Measurements from ENCODE around the gene ADAMTS18.
A peak's percentile ranks its signal among the peaks of the same experiment; 100 is the strongest.

The ADAMTS18 gene

GRCh38 chr16:77304134-77304533 is 130.7 kb downstream of the ADAMTS18 start:
- Histone ChIP-seq H3K27ac (ENCODE audit: low read depth, low read length) (no peak overlapping the region), H3K4me3 (ENCODE audit: low read depth, low read length) (no peak overlapping the region), H3K4me1 (ENCODE audit: control insufficient read depth, insufficient read depth, low read length) (peaks cover 9% of the 10 kb centered on the region; the same call in 1 of the 2 replicates), H3K36me3 (ENCODE audit: control insufficient read depth, insufficient read depth, low read length) (no peaks in the 10 kb centered on the region), H3K27me3 (ENCODE audit: control insufficient read depth, insufficient read depth, low read length) (no peaks in the 10 kb centered on the region), H3K9me3 (ENCODE audit: control insufficient read depth, insufficient read depth, low read depth, low read length) (no peaks in the 10 kb centered on the region), H3K9ac (ENCODE audit: low read length) (no peak overlapping the region)

GRCh38 chr16:77302674-77303073 is 132.2 kb downstream of the ADAMTS18 start:
- Histone ChIP-seq H3K4me1 (ENCODE audit: control insufficient read depth, insufficient read depth, low read length) (peaks cover 12% of the 10 kb centered on the region; the same call in 1 of the 2 replicates), H3K4me3 (ENCODE audit: low read depth, low read length) (no peak overlapping the region), H3K9ac (ENCODE audit: low read length) (no peak overlapping the region), H3K9me3 (ENCODE audit: control insufficient read depth, insufficient read depth, low read depth, low read length) (no peaks in the 10 kb centered on the region), H3K27me3 (ENCODE audit: control insufficient read depth, insufficient read depth, low read length) (no peaks in the 10 kb centered on the region), H3K27ac (ENCODE audit: low read depth, low read length) (no peak overlapping the region), H3K36me3 (ENCODE audit: control insufficient read depth, insufficient read depth, low read length) (no peaks in the 10 kb centered on the region)

DNA sequence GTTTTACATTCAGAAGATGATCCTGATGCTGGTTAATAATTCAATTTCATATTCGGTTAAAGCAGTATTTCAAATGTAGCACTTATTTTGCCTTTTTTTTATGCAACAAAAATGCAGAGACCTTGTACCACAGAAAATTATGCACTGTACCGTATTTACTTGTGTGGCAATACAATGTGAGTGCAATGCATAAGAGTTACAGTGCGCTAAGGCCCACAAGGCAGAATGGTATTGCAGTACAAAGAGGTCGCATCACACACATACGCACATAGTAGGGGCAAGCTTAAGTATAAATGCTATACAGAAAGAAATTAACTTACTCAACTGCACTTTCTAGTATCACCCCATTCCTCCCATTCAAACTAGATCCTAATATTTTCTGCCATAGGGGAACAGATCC is 132.6 kb downstream of the ADAMTS18 start:
- no peaks in the 10 kb centered on the region for H3K36me3 ChIP-seq (ENCODE audit: control insufficient read depth, insufficient read depth, low read length)
- no peaks in the 10 kb centered on the region for H3K9me3 ChIP-seq (ENCODE audit: control insufficient read depth, insufficient read depth, low read depth, low read length)
- H3K9ac ChIP-seq (ENCODE audit: low read length): no peak overlapping the region
- H3K4me3 ChIP-seq (ENCODE audit: low read depth, low read length): no peak overlapping the region
- peaks cover 7% of the 10 kb centered on the region; the same call in 1 of the 2 replicates for H3K4me1 ChIP-seq (ENCODE audit: control insufficient read depth, insufficient read depth, low read length)
- H3K27ac ChIP-seq (ENCODE audit: low read depth, low read length): no peak overlapping the region
- no peaks in the 10 kb centered on the region for H3K27me3 ChIP-seq (ENCODE audit: control insufficient read depth, insufficient read depth, low read length)

- Histone ChIP-seq H3K4me3 (ENCODE audit: low read depth, low read length) (no peak overlapping the region), H3K4me1 (ENCODE audit: control insufficient read depth, insufficient read depth, low read length) (peaks cover 4% of the 10 kb centered on the region; the same call in 1 of the 2 replicates), H3K9ac (ENCODE audit: low read length) (no peak overlapping the region), H3K27ac (ENCODE audit: low read depth, low read length) (no peak overlapping the region), H3K36me3 (ENCODE audit: control insufficient read depth, insufficient read depth, low read length) (no peaks in the 10 kb centered on the region), H3K9me3 (ENCODE audit: control insufficient read depth, insufficient read depth, low read depth, low read length) (no peaks in the 10 kb centered on the region), H3K27me3 (ENCODE audit: control insufficient read depth, insufficient read depth, low read length) (no peaks in the 10 kb centered on the region)
Measured at GRCh38 chr16:77300256-77300655, 134.6 kb downstream of the ADAMTS18 start.

DNA sequence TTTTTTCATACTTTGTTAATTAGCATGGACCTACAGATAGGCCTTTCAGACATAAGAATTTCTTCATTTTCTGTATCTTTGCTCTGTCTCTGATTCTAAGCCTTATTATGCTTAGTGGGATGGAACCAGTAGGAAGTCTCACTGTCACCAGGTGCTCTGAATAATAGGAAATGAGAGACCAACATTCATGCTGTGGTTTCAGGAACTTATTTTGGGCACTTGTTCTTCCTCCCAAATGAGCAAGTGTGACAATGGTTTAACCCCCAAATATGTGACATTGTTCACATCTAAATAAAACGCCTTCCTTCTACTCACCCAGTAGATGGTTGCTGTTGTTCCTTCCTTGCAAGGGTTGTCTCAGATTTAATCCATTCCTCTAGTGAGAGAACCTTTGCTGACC is 135.4 kb downstream of the ADAMTS18 start:
- Histone ChIP-seq H3K9ac (ENCODE audit: low read length) (no peak overlapping the region), H3K4me3 (ENCODE audit: low read depth, low read length) (no peak overlapping the region), H3K27ac (ENCODE audit: low read depth, low read length) (no peak overlapping the region), H3K27me3 (ENCODE audit: control insufficient read depth, insufficient read depth, low read length) (no peaks in the 10 kb centered on the region), H3K9me3 (ENCODE audit: control insufficient read depth, insufficient read depth, low read depth, low read length) (no peaks in the 10 kb centered on the region), H3K36me3 (ENCODE audit: control insufficient read depth, insufficient read depth, low read length) (no peaks in the 10 kb centered on the region), H3K4me1 (ENCODE audit: control insufficient read depth, insufficient read depth, low read length) (peaks cover 4% of the 10 kb centered on the region; the same call in 1 of the 2 replicates)

DNA sequence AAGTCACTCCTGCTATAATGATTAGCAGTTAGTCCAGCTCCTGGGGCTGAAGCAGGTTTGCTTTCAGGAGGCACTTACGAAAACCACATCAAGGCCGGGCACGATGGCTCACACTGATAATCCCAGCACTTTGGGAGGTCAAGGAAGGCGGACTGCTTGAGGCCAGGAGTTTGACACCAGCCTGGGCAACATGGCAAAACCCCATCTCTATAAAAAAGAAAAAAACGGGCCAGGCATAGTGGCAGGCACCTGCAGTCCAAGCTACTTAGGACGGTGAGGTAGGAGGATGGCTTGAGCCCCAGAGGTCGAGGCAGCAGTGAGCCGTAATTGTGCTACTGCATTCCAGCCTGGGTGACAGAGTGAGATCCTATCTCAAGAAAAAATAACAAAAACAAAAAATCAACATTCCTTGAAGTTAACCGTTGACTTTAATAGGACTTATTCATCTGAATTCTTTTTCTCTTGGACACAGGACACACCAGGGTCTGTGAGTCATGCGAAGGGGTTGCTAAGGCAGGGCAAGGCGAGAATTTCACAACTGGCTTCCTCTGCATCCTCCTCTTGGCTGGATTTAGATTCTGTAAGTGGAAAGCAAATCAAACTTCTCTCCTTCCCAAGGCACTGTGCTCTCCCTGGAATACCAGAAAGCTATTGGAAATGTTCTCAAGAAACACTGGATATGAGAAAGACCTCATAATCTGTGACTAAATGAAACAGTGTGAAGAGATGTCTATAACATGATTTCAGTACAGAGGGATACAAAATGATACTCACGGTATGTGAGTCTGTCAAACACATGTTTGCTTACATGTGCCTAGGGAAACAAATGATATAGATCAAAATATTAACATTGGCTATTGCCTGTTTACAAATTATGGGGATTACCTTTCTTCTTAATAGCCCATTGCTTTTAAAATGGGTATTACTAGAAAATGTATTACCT is 136.1 kb downstream of the ADAMTS18 start:
- H3K9ac ChIP-seq (ENCODE audit: low read length): no peak overlapping the region
- no peaks in the 10 kb centered on the region for H3K27me3 ChIP-seq (ENCODE audit: control insufficient read depth, insufficient read depth, low read length)
- H3K27ac ChIP-seq (ENCODE audit: low read depth, low read length): no peak overlapping the region
- peaks cover 4% of the 10 kb centered on the region; the same call in 1 of the 2 replicates for H3K4me1 ChIP-seq (ENCODE audit: control insufficient read depth, insufficient read depth, low read length)
- no peaks in the 10 kb centered on the region for H3K9me3 ChIP-seq (ENCODE audit: control insufficient read depth, insufficient read depth, low read depth, low read length)
- H3K36me3 ChIP-seq (ENCODE audit: control insufficient read depth, insufficient read depth, low read length): no peaks in the 10 kb centered on the region
- H3K4me3 ChIP-seq (ENCODE audit: low read depth, low read length): no peak overlapping the region

- Histone ChIP-seq H3K4me3 (ENCODE audit: low read depth, low read length) (no peak overlapping the region), H3K9me3 (ENCODE audit: control insufficient read depth, insufficient read depth, low read depth, low read length) (no peaks in the 10 kb centered on the region), H3K27me3 (ENCODE audit: control insufficient read depth, insufficient read depth, low read length) (no peaks in the 10 kb centered on the region), H3K36me3 (ENCODE audit: control insufficient read depth, insufficient read depth, low read length) (no peaks in the 10 kb centered on the region), H3K27ac (ENCODE audit: low read depth, low read length) (no peak overlapping the region), H3K9ac (ENCODE audit: low read length) (no peak overlapping the region), H3K4me1 (ENCODE audit: control insufficient read depth, insufficient read depth, low read length) (peaks cover 4% of the 10 kb centered on the region; the same call in 1 of the 2 replicates)
Measured at GRCh38 chr16:77297996-77298395, 136.8 kb downstream of the ADAMTS18 start.

DNA sequence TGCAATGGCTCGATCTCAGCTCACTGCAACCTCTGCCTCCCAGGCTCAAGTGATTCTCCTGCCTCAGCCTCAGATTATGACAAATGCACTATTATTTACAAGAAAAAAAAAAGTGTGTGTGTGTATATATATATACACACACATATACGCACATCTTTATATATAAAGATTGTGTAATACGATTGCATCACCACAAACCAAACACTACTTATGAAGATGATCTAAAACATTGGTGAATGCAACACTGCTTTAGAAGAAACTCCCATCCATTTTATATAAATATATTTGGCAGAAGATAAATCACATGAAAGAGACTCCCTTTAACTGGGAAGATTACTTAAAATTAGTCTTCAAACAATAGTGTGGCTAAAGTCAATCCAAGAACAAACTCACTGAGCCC is 138.9 kb downstream of the ADAMTS18 start:
- Histone ChIP-seq H3K27me3 (ENCODE audit: control insufficient read depth, insufficient read depth, low read length) (no peaks in the 10 kb centered on the region), H3K4me3 (ENCODE audit: low read depth, low read length) (no peak overlapping the region), H3K27ac (ENCODE audit: low read depth, low read length) (no peak overlapping the region), H3K9ac (ENCODE audit: low read length) (no peak overlapping the region), H3K4me1 (ENCODE audit: control insufficient read depth, insufficient read depth, low read length) (peaks cover 4% of the 10 kb centered on the region; the same call in 1 of the 2 replicates), H3K9me3 (ENCODE audit: control insufficient read depth, insufficient read depth, low read depth, low read length) (no peaks in the 10 kb centered on the region), H3K36me3 (ENCODE audit: control insufficient read depth, insufficient read depth, low read length) (no peaks in the 10 kb centered on the region)

DNA sequence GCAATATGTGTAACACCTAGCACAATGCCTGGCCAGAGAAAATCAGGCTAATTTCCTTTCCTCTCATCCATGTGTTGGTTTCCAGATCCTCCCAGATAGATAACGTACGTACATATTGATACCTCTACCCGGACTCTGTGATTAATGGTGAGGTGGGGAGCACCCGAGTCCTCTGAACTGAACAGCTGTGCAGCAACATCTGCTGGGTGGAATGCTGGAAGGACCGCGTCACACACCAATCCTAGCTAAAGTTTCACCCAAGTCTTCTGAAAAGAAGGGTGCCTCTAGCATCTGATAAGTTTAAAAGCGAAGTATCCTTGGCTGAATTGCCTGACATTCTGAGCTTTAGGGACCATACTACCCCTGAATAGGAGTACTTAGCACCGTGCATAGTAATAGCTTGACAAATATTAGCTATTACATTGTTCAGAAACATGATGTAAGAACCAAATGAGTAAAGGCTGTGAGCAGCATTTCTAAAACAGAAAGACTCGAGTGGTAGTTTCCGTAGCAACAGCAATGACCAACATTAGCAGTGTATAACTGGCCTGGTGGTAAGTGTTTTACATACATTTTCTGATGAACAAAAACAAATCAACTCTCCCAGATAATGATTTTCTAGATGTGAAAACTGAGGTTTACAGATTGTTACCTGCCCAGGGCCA is 144.3 kb downstream of the ADAMTS18 start:
- no peaks in the 10 kb centered on the region for H3K36me3 ChIP-seq (ENCODE audit: control insufficient read depth, insufficient read depth, low read length)

GRCh38 chr16:77289331-77289809 is 145.5 kb downstream of the ADAMTS18 start:
- Histone ChIP-seq H3K9me3 (ENCODE audit: control insufficient read depth, insufficient read depth, low read depth, low read length) (no peaks in the 10 kb centered on the region), H3K4me3 (ENCODE audit: low read depth, low read length) (no peak overlapping the region), H3K27ac (ENCODE audit: low read depth, low read length) (peak overlapping the region; percentile 61; the same call in 1 of the 2 replicates)

More for the DNA sequence above, 144.3 kb downstream of the ADAMTS18 start:
- no peak overlapping the region for H3K27ac ChIP-seq (ENCODE audit: low read depth, low read length)
- H3K4me3 ChIP-seq (ENCODE audit: low read depth, low read length): no peak overlapping the region
- H3K27me3 ChIP-seq (ENCODE audit: control insufficient read depth, insufficient read depth, low read length): no peaks in the 10 kb centered on the region
- H3K9ac ChIP-seq (ENCODE audit: low read length): no peak overlapping the region
- peaks cover 7% of the 10 kb centered on the region; the same call in 1 of the 2 replicates for H3K4me1 ChIP-seq (ENCODE audit: control insufficient read depth, insufficient read depth, low read length)
- H3K9me3 ChIP-seq (ENCODE audit: control insufficient read depth, insufficient read depth, low read depth, low read length): no peaks in the 10 kb centered on the region

GRCh38 chr16:77288222-77288621 is 146.6 kb downstream of the ADAMTS18 start:
- no peaks in the 10 kb centered on the region for H3K36me3 ChIP-seq (ENCODE audit: control insufficient read depth, insufficient read depth, low read length)
- no peaks in the 10 kb centered on the region for H3K27me3 ChIP-seq (ENCODE audit: control insufficient read depth, insufficient read depth, low read length)
- no peak overlapping the region for H3K4me3 ChIP-seq (ENCODE audit: low read depth, low read length)
- peaks cover 7% of the 10 kb centered on the region; the same call in 1 of the 2 replicates for H3K4me1 ChIP-seq (ENCODE audit: control insufficient read depth, insufficient read depth, low read length)
- H3K9ac ChIP-seq (ENCODE audit: low read length): no peak overlapping the region
- no peaks in the 10 kb centered on the region for H3K9me3 ChIP-seq (ENCODE audit: control insufficient read depth, insufficient read depth, low read depth, low read length)
- H3K27ac ChIP-seq (ENCODE audit: low read depth, low read length): no peak overlapping the region

More at GRCh38 chr16:77289331-77289809, 145.5 kb downstream of the ADAMTS18 start:
- peak overlapping the region; percentile 54 for H3K9ac ChIP-seq (ENCODE audit: low read length)
- peaks cover 7% of the 10 kb centered on the region; the same call in 1 of the 2 replicates for H3K4me1 ChIP-seq (ENCODE audit: control insufficient read depth, insufficient read depth, low read length)
- H3K27me3 ChIP-seq (ENCODE audit: control insufficient read depth, insufficient read depth, low read length): no peaks in the 10 kb centered on the region
- no peaks in the 10 kb centered on the region for H3K36me3 ChIP-seq (ENCODE audit: control insufficient read depth, insufficient read depth, low read length)

Data from HUES6 (cell line).